BLaER1 treated with 17β-estradiol and CSF1 and Interleukin-3, amounts not matched to agents 10 nM and 100 nM (cell line): ENCODE data around the gene CD48.

Experiments used
- H3K27ac ChIP-seq, 11 experiments: shearing (Covaris generic); formaldehyde crosslinking; 2 replicates each; pipeline ENCODE4 v1.8.1; 2022
- H3K27me3 ChIP-seq, 11 experiments: shearing (Covaris generic); formaldehyde crosslinking; 2 replicates each; pipeline ENCODE4 v1.8.1; 2022
- H3K36me3 ChIP-seq, 11 experiments: shearing (Covaris generic); formaldehyde crosslinking; 2 replicates each; pipeline ENCODE4 v1.8.1; 2022
- H3K4me1 ChIP-seq, 10 experiments: shearing (Covaris generic); formaldehyde crosslinking; 2 replicates each; pipeline ENCODE4 v1.8.1; 2022
- H3K4me2 ChIP-seq, 11 experiments: shearing (Covaris generic); formaldehyde crosslinking; 2 replicates each; pipeline ENCODE4 v1.8.1; 2022
- H3K4me3 ChIP-seq, 10 experiments: shearing (Covaris generic); formaldehyde crosslinking; 2 replicates each; pipeline ENCODE4 v1.8.1; 2022
- H3K9ac ChIP-seq, 11 experiments: shearing (Covaris generic); formaldehyde crosslinking; 2 replicates each; pipeline ENCODE4 v1.8.1; 2022
- H3K9me3 ChIP-seq, 11 experiments: shearing (Covaris generic); formaldehyde crosslinking; replicated peaks in 1 of 11; 2 replicates each; pipeline ENCODE4 v1.8.1; 2022
- H4K20me1 ChIP-seq, 11 experiments: shearing (Covaris generic); formaldehyde crosslinking; 2 replicates each; pipeline ENCODE4 v1.8.1; 2022
- Cebpa-rat ChIP-seq, 11 experiments: shearing (Covaris generic); IDR thresholded peaks; 2 replicates each; pipeline ENCODE4 v1.8.1; 2022

The CD48 gene

DNA sequence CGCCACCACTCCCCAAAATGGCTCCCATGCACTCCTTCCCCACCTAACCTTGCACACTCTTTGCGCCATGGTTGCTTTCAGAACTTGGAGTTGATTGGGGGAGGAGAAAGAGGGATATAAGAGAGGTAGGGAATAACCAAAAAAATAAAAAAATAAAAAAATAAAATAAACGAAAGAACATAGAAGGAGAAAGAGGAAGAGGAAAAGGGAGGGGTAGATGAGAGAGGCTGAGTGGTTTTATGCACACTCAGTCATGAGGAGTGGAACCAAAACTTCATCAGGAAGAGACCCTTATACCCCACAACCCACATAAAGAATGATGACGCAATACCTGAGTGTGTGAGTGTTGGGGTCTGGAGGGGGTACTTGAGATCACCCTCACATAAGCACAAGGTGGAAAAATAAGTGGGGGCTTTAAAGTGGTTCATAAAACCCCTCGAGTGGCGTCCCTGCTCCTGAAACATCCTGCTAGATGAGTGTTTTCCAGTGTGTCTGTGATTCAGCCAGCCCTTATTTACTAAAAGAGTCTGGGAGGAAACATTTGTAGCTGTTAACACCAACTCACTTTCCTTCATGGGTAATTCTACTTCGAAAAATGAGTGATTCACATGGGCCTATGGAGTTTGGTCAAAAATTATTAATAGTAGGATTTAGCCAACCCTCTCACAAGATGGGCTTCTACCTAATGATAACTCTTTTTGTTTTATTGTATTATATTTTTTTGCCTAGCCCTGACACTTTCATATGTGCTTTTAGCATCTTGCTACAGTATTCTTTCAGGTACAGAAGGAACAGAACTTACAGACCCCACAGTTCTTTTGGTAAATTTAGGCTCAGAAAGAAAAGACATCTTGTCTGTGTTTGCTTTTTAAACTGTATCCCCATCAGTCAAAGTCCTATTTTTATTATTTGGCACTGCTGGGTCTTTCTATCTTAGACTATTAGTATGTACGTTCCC is 70.0 kb downstream of the CD48 start:
- Histone ChIP-seq H3K4me2 (peak overlapping the region; percentile 88 to 98 (median 94)), H3K4me1 (peaks cover 82 to 100% (median 100%) of the 10 kb centered on the region in 10 experiments), H3K36me3 (peaks cover 0 to 63% (median 9%) of the 10 kb centered on the region in 11 experiments; a peak in 19 of 22 replicates), H4K20me1 (no peaks in the 10 kb centered on the region), H3K9ac (peak overlapping the region; percentile 30 to 83 (median 65); a peak in 21 of 22 replicates), H3K27ac (peak overlapping the region; percentile 51 to 83 (median 77); a peak in 21 of 22 replicates), H3K9me3 (no peaks in the 10 kb centered on the region), H3K27me3 (no peaks in the 10 kb centered on the region), H3K4me3 (peak overlapping the region in 9 of 10 experiments; percentile 25 to 86 (median 35); a peak in 16 of 20 replicates)
- TF ChIP-seq Cebpa-rat (IDR thresholded peaks at IDR 0.05), result peak; percentile 15 to 94 (median 80); a peak in 17 of 22 replicates

- H4K20me1 ChIP-seq, result no peaks in the 10 kb centered on the region
- H3K36me3 ChIP-seq, result peaks cover 7 to 73% (median 18%) of the 10 kb centered on the region in 11 experiments; a peak in 20 of 22 replicates
- H3K9me3 ChIP-seq, result no peaks in the 10 kb centered on the region
- H3K4me1 ChIP-seq, result peaks cover 93 to 100% (median 99%) of the 10 kb centered on the region in 10 experiments
- H3K4me3 ChIP-seq, result peak overlapping the region in 4 of 10 experiments; percentile 32 to 86 (median 34); a peak in 5 of 20 replicates
- no peaks in the 10 kb centered on the region for H3K27me3 ChIP-seq
- peak overlapping the region; percentile 88 to 98 (median 94) for H3K4me2 ChIP-seq
- H3K9ac ChIP-seq, result peak overlapping the region in 4 of 11 experiments; percentile 6 to 67 (median 40); a peak in 3 of 22 replicates
- peak overlapping the region in 10 of 11 experiments; percentile 57 to 83 (median 78); a peak in 19 of 22 replicates for H3K27ac ChIP-seq
- no peak for TF ChIP-seq Cebpa-rat (IDR thresholded peaks at IDR 0.05)
These were observed 71.1 kb downstream of the CD48 start for GRCh38 chr1:160640359-160641123.

DNA sequence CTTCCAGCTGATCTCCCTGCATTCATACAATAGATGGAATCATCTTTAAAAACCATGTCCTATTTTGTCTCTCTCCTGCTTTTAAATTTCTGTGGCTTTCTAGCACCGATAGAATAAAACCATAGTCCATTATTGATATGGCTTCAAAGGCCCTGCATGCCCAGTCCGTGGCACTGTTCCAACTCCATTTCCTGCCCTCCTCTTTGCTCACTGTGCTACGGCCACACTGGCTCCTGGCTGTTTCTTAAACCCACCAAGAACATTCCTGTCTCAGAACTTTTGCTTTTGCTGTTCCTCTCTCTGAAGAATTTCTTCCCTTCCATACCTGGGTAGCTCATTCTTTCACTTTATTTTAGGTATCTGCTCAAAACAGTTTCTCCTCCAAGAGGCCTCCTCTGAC is 72.0 kb downstream of the CD48 start:
- peak overlapping the region; percentile 67 to 97 (median 88) for H3K4me2 ChIP-seq
- peaks cover 90 to 100% (median 98%) of the 10 kb centered on the region in 10 experiments for H3K4me1 ChIP-seq
- H3K36me3 ChIP-seq, result peaks cover 7 to 80% (median 26%) of the 10 kb centered on the region in 11 experiments; a peak in 20 of 22 replicates
- no peaks in the 10 kb centered on the region for H4K20me1 ChIP-seq
- H3K27me3 ChIP-seq, result no peaks in the 10 kb centered on the region
- H3K4me3 ChIP-seq, result no peak overlapping the region
- peak overlapping the region in 10 of 11 experiments; percentile 8 to 54 (median 31); a peak in 14 of 22 replicates for H3K27ac ChIP-seq
- no peaks in the 10 kb centered on the region for H3K9me3 ChIP-seq
- TF ChIP-seq Cebpa-rat (IDR thresholded peaks at IDR 0.05), result no peak
- H3K9ac ChIP-seq, result peak overlapping the region in 5 of 11 experiments; percentile 12 to 30 (median 16); a peak in 9 of 22 replicates

- no peaks in the 10 kb centered on the region for H3K27me3 ChIP-seq
- H3K4me1 ChIP-seq, result peaks cover 83 to 100% (median 98%) of the 10 kb centered on the region in 10 experiments
- H3K27ac ChIP-seq, result peak overlapping the region in 4 of 11 experiments; percentile 12 to 54 (median 43); a peak in 5 of 22 replicates
- H3K4me3 ChIP-seq, result no peak overlapping the region
- TF ChIP-seq Cebpa-rat (IDR thresholded peaks at IDR 0.05), result no peak
- peaks cover 7 to 83% (median 33%) of the 10 kb centered on the region in 11 experiments; a peak in 21 of 22 replicates for H3K36me3 ChIP-seq
- H3K4me2 ChIP-seq, result peak overlapping the region; percentile 67 to 97 (median 88); a peak in 21 of 22 replicates
- no peaks in the 10 kb centered on the region for H3K9me3 ChIP-seq
- no peak overlapping the region for H3K9ac ChIP-seq
- no peaks in the 10 kb centered on the region for H4K20me1 ChIP-seq
These were observed 72.7 kb downstream of the CD48 start for GRCh38 chr1:160638926-160639325.

- H3K4me2 ChIP-seq, result peak overlapping the region; percentile 67 to 97 (median 88); a peak in 20 of 22 replicates
- H3K27ac ChIP-seq, result peak overlapping the region in 2 of 11 experiments; percentile 42 to 45; a peak in 3 of 22 replicates
- no peak overlapping the region for H3K4me3 ChIP-seq
- no peaks in the 10 kb centered on the region for H4K20me1 ChIP-seq
- no peak overlapping the region for H3K9ac ChIP-seq
- TF ChIP-seq Cebpa-rat (IDR thresholded peaks at IDR 0.05), result no peak
- peaks cover 7 to 88% (median 36%) of the 10 kb centered on the region in 11 experiments; a peak in 21 of 22 replicates for H3K36me3 ChIP-seq
- no peaks in the 10 kb centered on the region for H3K9me3 ChIP-seq
- H3K27me3 ChIP-seq, result no peaks in the 10 kb centered on the region
- peaks cover 83 to 100% (median 98%) of the 10 kb centered on the region in 10 experiments for H3K4me1 ChIP-seq
These were observed 73.1 kb downstream of the CD48 start for GRCh38 chr1:160638540-160638857.

GRCh38 chr1:160637821-160638539 is 73.6 kb downstream of the CD48 start:
- Histone ChIP-seq H3K27me3 (no peaks in the 10 kb centered on the region), H3K4me1 (peaks cover 83 to 100% (median 98%) of the 10 kb centered on the region in 10 experiments), H3K4me2 (peak overlapping the region; percentile 67 to 97 (median 88); a peak in 21 of 22 replicates), H3K4me3 (no peak overlapping the region), H4K20me1 (no peaks in the 10 kb centered on the region), H3K9ac (no peak overlapping the region), H3K36me3 (peaks cover 7 to 89% (median 36%) of the 10 kb centered on the region in 11 experiments; a peak in 21 of 22 replicates), H3K9me3 (no peaks in the 10 kb centered on the region), H3K27ac (peak overlapping the region in 10 of 11 experiments; percentile 1 to 42 (median 24); a peak in 12 of 22 replicates)
- TF ChIP-seq Cebpa-rat (IDR thresholded peaks at IDR 0.05), result no peak

GRCh38 chr1:160637065-160637464 is 74.6 kb downstream of the CD48 start:
- Histone ChIP-seq H3K36me3 (peaks cover 7 to 89% (median 36%) of the 10 kb centered on the region in 11 experiments; a peak in 21 of 22 replicates), H3K27me3 (no peaks in the 10 kb centered on the region), H3K4me1 (peaks cover 83 to 100% (median 98%) of the 10 kb centered on the region in 10 experiments), H3K27ac (peak overlapping the region in 4 of 11 experiments; percentile 8 to 42 (median 19); a peak in 2 of 22 replicates), H3K9ac (no peak overlapping the region), H3K4me3 (no peak overlapping the region), H3K9me3 (no peaks in the 10 kb centered on the region), H3K4me2 (peak overlapping the region; percentile 22 to 97 (median 88); a peak in 19 of 22 replicates), H4K20me1 (no peaks in the 10 kb centered on the region)
- no peak for TF ChIP-seq Cebpa-rat (IDR thresholded peaks at IDR 0.05)

- H3K9me3 ChIP-seq, result no peaks in the 10 kb centered on the region
- peak overlapping the region in 3 of 11 experiments; percentile 13 to 24 (median 18); a peak in 5 of 22 replicates for H3K27ac ChIP-seq
- no peak for TF ChIP-seq Cebpa-rat (IDR thresholded peaks at IDR 0.05)
- H3K9ac ChIP-seq, result no peak overlapping the region
- no peak overlapping the region for H3K4me3 ChIP-seq
- H3K27me3 ChIP-seq, result no peaks in the 10 kb centered on the region
- peaks cover 83 to 100% (median 98%) of the 10 kb centered on the region in 10 experiments for H3K4me1 ChIP-seq
- peak overlapping the region in 9 of 11 experiments; percentile 13 to 97 (median 88); a peak in 15 of 22 replicates for H3K4me2 ChIP-seq
- no peaks in the 10 kb centered on the region for H4K20me1 ChIP-seq
- H3K36me3 ChIP-seq, result peaks cover 7 to 92% (median 36%) of the 10 kb centered on the region in 11 experiments; a peak in 21 of 22 replicates
These were observed 75.1 kb downstream of the CD48 start for GRCh38 chr1:160636547-160636946.
